Measurements from ENCODE around the gene NEDD4L.

GRCh38 chr18:58217052-58217451 is 173.0 kb downstream of the NEDD4L start:
- TF ChIP-seq SP3 (tag by site-specific recombination; IDR thresholded peaks at IDR 0.05) (no peak), REST (tag by site-specific recombination; IDR thresholded peaks at IDR 0.05) (no peak), TCF7L2 (IDR thresholded peaks at IDR 0.05; ENCODE audit: borderline replicate concordance, low read depth, low read length) (no peak), ZNF23 (tag by site-specific recombination; IDR thresholded peaks at IDR 0.05; ENCODE audit: borderline replicate concordance) (no peak), TRIM28 (IDR thresholded peaks at IDR 0.05; ENCODE audit: borderline replicate concordance, low read length) (no peak), ZNF302 (tag by site-specific recombination; IDR thresholded peaks at IDR 0.05; ENCODE audit: low read depth) (no peak), ZNF274 (IDR thresholded peaks at IDR 0.05; ENCODE audit: low read length) (no peak), ZNF274 (tag by site-specific recombination; IDR thresholded peaks at IDR 0.05; ENCODE audit: borderline replicate concordance) (no peak)
- TF ChIP-seq, protein P1, sequence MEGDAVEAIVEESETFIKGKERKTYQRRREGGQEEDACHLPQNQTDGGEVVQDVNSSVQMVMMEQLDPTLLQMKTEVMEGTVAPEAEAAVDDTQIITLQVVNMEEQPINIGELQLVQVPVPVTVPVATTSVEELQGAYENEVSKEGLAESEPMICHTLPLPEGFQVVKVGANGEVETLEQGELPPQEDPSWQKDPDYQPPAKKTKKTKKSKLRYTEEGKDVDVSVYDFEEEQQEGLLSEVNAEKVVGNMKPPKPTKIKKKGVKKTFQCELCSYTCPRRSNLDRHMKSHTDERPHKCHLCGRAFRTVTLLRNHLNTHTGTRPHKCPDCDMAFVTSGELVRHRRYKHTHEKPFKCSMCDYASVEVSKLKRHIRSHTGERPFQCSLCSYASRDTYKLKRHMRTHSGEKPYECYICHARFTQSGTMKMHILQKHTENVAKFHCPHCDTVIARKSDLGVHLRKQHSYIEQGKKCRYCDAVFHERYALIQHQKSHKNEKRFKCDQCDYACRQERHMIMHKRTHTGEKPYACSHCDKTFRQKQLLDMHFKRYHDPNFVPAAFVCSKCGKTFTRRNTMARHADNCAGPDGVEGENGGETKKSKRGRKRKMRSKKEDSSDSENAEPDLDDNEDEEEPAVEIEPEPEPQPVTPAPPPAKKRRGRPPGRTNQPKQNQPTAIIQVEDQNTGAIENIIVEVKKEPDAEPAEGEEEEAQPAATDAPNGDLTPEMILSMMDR (tag by site-specific recombination; IDR thresholded peaks at IDR 0.05): no peak
- TF ChIP-seq, protein P2, sequence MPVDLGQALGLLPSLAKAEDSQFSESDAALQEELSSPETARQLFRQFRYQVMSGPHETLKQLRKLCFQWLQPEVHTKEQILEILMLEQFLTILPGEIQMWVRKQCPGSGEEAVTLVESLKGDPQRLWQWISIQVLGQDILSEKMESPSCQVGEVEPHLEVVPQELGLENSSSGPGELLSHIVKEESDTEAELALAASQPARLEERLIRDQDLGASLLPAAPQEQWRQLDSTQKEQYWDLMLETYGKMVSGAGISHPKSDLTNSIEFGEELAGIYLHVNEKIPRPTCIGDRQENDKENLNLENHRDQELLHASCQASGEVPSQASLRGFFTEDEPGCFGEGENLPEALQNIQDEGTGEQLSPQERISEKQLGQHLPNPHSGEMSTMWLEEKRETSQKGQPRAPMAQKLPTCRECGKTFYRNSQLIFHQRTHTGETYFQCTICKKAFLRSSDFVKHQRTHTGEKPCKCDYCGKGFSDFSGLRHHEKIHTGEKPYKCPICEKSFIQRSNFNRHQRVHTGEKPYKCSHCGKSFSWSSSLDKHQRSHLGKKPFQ (tag by site-specific recombination; IDR thresholded peaks at IDR 0.05): no peak
- TF ChIP-seq, protein P3, sequence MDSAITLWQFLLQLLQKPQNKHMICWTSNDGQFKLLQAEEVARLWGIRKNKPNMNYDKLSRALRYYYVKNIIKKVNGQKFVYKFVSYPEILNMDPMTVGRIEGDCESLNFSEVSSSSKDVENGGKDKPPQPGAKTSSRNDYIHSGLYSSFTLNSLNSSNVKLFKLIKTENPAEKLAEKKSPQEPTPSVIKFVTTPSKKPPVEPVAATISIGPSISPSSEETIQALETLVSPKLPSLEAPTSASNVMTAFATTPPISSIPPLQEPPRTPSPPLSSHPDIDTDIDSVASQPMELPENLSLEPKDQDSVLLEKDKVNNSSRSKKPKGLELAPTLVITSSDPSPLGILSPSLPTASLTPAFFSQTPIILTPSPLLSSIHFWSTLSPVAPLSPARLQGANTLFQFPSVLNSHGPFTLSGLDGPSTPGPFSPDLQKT (IDR thresholded peaks at IDR 0.05; ENCODE audit: borderline replicate concordance, low read depth, low read length): no peak
